GM23248 (cell line): ENCODE measurements around the gene RNF13. TPM values are rescaled to one million over a fixed set of nuclear protein-coding genes. Genes with fewer than 3 reads are reported as not detected.

Experiments used
- DNase-seq: peaks from one replicate; pipeline ENCODE4 v3.0.0-alpha.2; 2015
- H2AFZ ChIP-seq: fragments of 200-600 bp; sonication (generic); 2 replicates; pipeline ENCODE4 v1.6.1; 2016; ENCODE audit warnings: antibody characterized with exemption
- H3F3A ChIP-seq: fragments of 200-600 bp; sonication (generic); 2 replicates; pipeline ENCODE4 v1.6.1; 2016; ENCODE audit warnings: mild to moderate bottlenecking, antibody characterized with exemption, mixed run types; ENCODE audit not compliant: insufficient read depth
- H3K27ac ChIP-seq: fragments of 200-600 bp; sonication (generic); 2 replicates; pipeline ENCODE4 v1.5.1; 2016; ENCODE audit warnings: mild to moderate bottlenecking
- H3K27me3 ChIP-seq: fragments of 200-600 bp; sonication (generic); replicated peaks from 2 replicates; pipeline ENCODE4 v1.6.1; 2016; ENCODE audit warnings: mild to moderate bottlenecking; ENCODE audit not compliant: insufficient read depth
- H3K36me3 ChIP-seq: fragments of 200-600 bp; sonication (generic); 2 replicates; pipeline ENCODE4 v1.6.1; 2016; ENCODE audit warnings: low read depth, mild to moderate bottlenecking
- H3K4me1 ChIP-seq: fragments of 200-600 bp; sonication (generic); 2 replicates; pipeline ENCODE4 v1.6.1; 2016; ENCODE audit warnings: mild to moderate bottlenecking; ENCODE audit not compliant: insufficient read depth
- H3K4me2 ChIP-seq: fragments of 200-600 bp; sonication (generic); one replicate; pipeline ENCODE4 v1.6.1; 2016; ENCODE audit warnings: mild to moderate bottlenecking; ENCODE audit not compliant: unreplicated experiment
- H3K4me3 ChIP-seq: fragments of 200-600 bp; sonication (generic); 2 replicates; pipeline ENCODE4 v1.5.1; 2016; ENCODE audit warnings: mild to moderate bottlenecking
- H3K79me2 ChIP-seq: fragments of 200-600 bp; sonication (generic); 2 replicates; pipeline ENCODE4 v1.6.1; 2016; ENCODE audit warnings: mild to moderate bottlenecking; ENCODE audit not compliant: insufficient read depth
- H3K9ac ChIP-seq: fragments of 200-600 bp; sonication (generic); 2 replicates; pipeline ENCODE4 v1.6.1; 2016; ENCODE audit warnings: mild to moderate bottlenecking
- H3K9me2 ChIP-seq: fragments of 200-600 bp; sonication (generic); 2 replicates; pipeline ENCODE4 v1.6.1; 2016; ENCODE audit warnings: mixed run types, mild to moderate bottlenecking, moderate library complexity; ENCODE audit not compliant: insufficient read depth
- H3K9me3 ChIP-seq: fragments of 200-600 bp; sonication (generic); one replicate; pipeline ENCODE4 v1.6.1; 2017; ENCODE audit warnings: low read depth
- H4K20me1 ChIP-seq: fragments of 200-600 bp; sonication (generic); 2 replicates; pipeline ENCODE4 v1.6.0; 2016; ENCODE audit not compliant: insufficient read depth
- EZH2 ChIP-seq: fragments of 200-600 bp; sonication (generic); IDR thresholded peaks from 2 replicates; pipeline ENCODE4 v1.6.1; 2018; ENCODE audit warnings: antibody characterized with exemption, mild to moderate bottlenecking; ENCODE audit not compliant: insufficient read depth, poor library complexity, severe bottlenecking
- EZH2phosphoT487 ChIP-seq: fragments of 200-600 bp; sonication (generic); IDR thresholded peaks from 2 replicates; pipeline ENCODE4 v1.6.1; 2018; ENCODE audit warnings: antibody characterized with exemption, moderate library complexity, mild to moderate bottlenecking, low read depth; ENCODE audit not compliant: insufficient read depth
- whole genome bisulfite sequencing, 2 experiments: methylation state at CpG; one replicate each; pipeline ENCODE4 v1.1.6; 2015 to 2017; ENCODE audit warnings: low lambda C conversion rate in 2 of 2, low coverage in 1 of 2; ENCODE audit errors: missing lambda C conversion rate in 2 of 2; 5-methylcytosine and 5-hydroxymethylcytosine counted together
- in situ Hi-C: fragments of 300-500 bp; cut with MboI; formaldehyde crosslinking; loops from 2 replicates; pipeline ENCODE4 v1.15.0; 2020
- polyA plus RNA-seq: library from polyadenylated mRNA; unstranded; fragments of >200 nt; fragmentation: Nextera tagmentation; extraction: Ambion mirVana; gene quantifications from 2 replicates; pipeline ENCODE4 v1.2.1, GENCODE V29; 2016
- total RNA-seq: library from RNA; depleted of rRNA; stranded (reverse); fragments of >200 nt; shearing (Covaris generic); gene quantifications from 2 replicates; pipeline ENCODE4 v1.2.3, GENCODE V29; 2014

RNF13 gene
- total and polyA plus RNA-seq, 2 experiments from 2014 or later, result 48.7 to 100.0 TPM

GRCh38 chr3:149949181-149949580 is 136.2 kb downstream of the RNF13 start:
- Histone ChIP-seq H2AFZ (no peak overlapping the region), H3K27me3 (no peaks in the 10 kb centered on the region), H3K4me2 (no peak overlapping the region), H4K20me1 (no peaks in the 10 kb centered on the region; the same call in 1 of the 2 replicates), H3K9ac (no peak overlapping the region), H3K27ac (no peak overlapping the region), H3K4me3 (no peak overlapping the region), H3F3A (0 out of 2 replicates have a peak, but pooled peaks cover 7% of the 10 kb centered on the region), H3K36me3 (peaks cover 5% of the 10 kb centered on the region; the same call in 1 of the 2 replicates), H3K79me2 (peaks cover 30% of the 10 kb centered on the region), H3K4me1 (0 out of 2 replicates have a peak, but pooled peaks cover 2% of the 10 kb centered on the region), H3K9me3 (no peaks in the 10 kb centered on the region), H3K9me2 (no peaks in the 10 kb centered on the region)
- no peak for DNase-seq
- in situ Hi-C loops, result no loop called here
- TF ChIP-seq EZH2, result no peak
- TF ChIP-seq EZH2phosphoT487, result no peak
- 98 to 99% methylated on average over 2 of the region's 2 CpGs for WGBS, 2 experiments

GRCh38 chr3:149954812-149955211 is 141.8 kb downstream of the RNF13 start:
- Histone ChIP-seq H3K79me2 (peaks cover 82% of the 10 kb centered on the region), H3K36me3 (peaks cover 16% of the 10 kb centered on the region; the same call in 1 of the 2 replicates), H2AFZ (no peak overlapping the region), H3K4me2 (peak overlapping the region; percentile 4), H3K27me3 (no peaks in the 10 kb centered on the region), H3K27ac (no peak overlapping the region), H3K9ac (no peak overlapping the region), H3K4me3 (no peak overlapping the region), H3F3A (peaks cover 11% of the 10 kb centered on the region; the same call in 1 of the 2 replicates), H3K4me1 (peaks cover 26% of the 10 kb centered on the region), H4K20me1 (no peaks in the 10 kb centered on the region), H3K9me3 (no peaks in the 10 kb centered on the region), H3K9me2 (no peaks in the 10 kb centered on the region)
- in situ Hi-C loops, result loop anchor here (10.0 kb wide), 1 partner anchor 550 kb away; no protein-coding TSS in a partner anchor
- 10 to 16% methylated on average over 1 of the region's 1 CpG for WGBS, 2 experiments
- TF ChIP-seq EZH2, result no peak
- no peak for TF ChIP-seq EZH2phosphoT487
- DNase-seq, result peak; percentile 19

- H3K4me1 ChIP-seq, result peaks cover 26% of the 10 kb centered on the region
- peaks cover 85% of the 10 kb centered on the region for H3K79me2 ChIP-seq
- in situ Hi-C loops, result loop anchor here (10.0 kb wide), 1 partner anchor 549 kb away; no protein-coding TSS in a partner anchor
- no peaks in the 10 kb centered on the region for H3K9me2 ChIP-seq
- no peak overlapping the region for H3K4me3 ChIP-seq
- peaks cover 13% of the 10 kb centered on the region; the same call in 1 of the 2 replicates for H3F3A ChIP-seq
- no peaks in the 10 kb centered on the region for H4K20me1 ChIP-seq
- H3K27ac ChIP-seq, result peak overlapping the region; percentile 20
- H2AFZ ChIP-seq, result no peak overlapping the region
- H3K27me3 ChIP-seq, result no peaks in the 10 kb centered on the region
- TF ChIP-seq EZH2, result no peak
- TF ChIP-seq EZH2phosphoT487, result no peak
- 40 to 58% methylated on average over 2 of the region's 2 CpGs for WGBS, 2 experiments
- H3K4me2 ChIP-seq, result no peak overlapping the region
- peaks cover 17% of the 10 kb centered on the region; the same call in 1 of the 2 replicates for H3K36me3 ChIP-seq
- DNase-seq, result peak; percentile 63
- H3K9ac ChIP-seq, result no peak overlapping the region
- no peaks in the 10 kb centered on the region for H3K9me3 ChIP-seq
Observed at GRCh38 chr3:149955449-149955848, 142.4 kb downstream of the RNF13 start.

- no peak for DNase-seq
- Histone ChIP-seq H4K20me1 (no peaks in the 10 kb centered on the region), H3K27ac (no peak overlapping the region), H3K4me3 (no peak overlapping the region), H2AFZ (no peak overlapping the region), H3K27me3 (no peaks in the 10 kb centered on the region), H3K79me2 (peaks cover 93% of the 10 kb centered on the region), H3K9me3 (no peaks in the 10 kb centered on the region), H3K9me2 (no peaks in the 10 kb centered on the region), H3K36me3 (peaks cover 23% of the 10 kb centered on the region; the same call in 1 of the 2 replicates), H3K4me2 (no peak overlapping the region), H3K9ac (no peak overlapping the region), H3F3A (peaks cover 13% of the 10 kb centered on the region; the same call in 1 of the 2 replicates), H3K4me1 (peaks cover 26% of the 10 kb centered on the region)
- WGBS, 2 experiments, result 98 to 99% methylated on average over 3 of the region's 3 CpGs
- TF ChIP-seq EZH2 (no peak), EZH2phosphoT487 (no peak)
- in situ Hi-C loops, result loop anchor here (10.0 kb wide), 1 partner anchor 547 kb away; no protein-coding TSS in a partner anchor
Observed at GRCh38 chr3:149957361-149958125, 144.5 kb downstream of the RNF13 start.
